Mucosa of gallbladder (tissue), 1 donor: ENCODE measurements around the gene ZRANB3. TPM values are rescaled to one million over a fixed set of nuclear protein-coding genes. Genes with fewer than 3 reads are reported as not detected.
"Not testable (repeated sequence)": the region's sequence is repeated elsewhere in the genome, so short reads cannot be mapped to it uniquely, and the experiment has no call there.

Experiments used
- DNase-seq: peaks from one replicate; pipeline ENCODE4 v3.0.0-alpha.2; 2020; ENCODE audit warnings: low spot score
- total RNA-seq: library from RNA; stranded (reverse); gene quantifications from one replicate; pipeline ENCODE4 v1.2.1, GENCODE V29; 2021
- donor health status: DM: no; HTN: no; CAD: no.

The ZRANB3 gene
- total RNA-seq, 1 donor from 2014 or later: 4.8 TPM

DNA sequence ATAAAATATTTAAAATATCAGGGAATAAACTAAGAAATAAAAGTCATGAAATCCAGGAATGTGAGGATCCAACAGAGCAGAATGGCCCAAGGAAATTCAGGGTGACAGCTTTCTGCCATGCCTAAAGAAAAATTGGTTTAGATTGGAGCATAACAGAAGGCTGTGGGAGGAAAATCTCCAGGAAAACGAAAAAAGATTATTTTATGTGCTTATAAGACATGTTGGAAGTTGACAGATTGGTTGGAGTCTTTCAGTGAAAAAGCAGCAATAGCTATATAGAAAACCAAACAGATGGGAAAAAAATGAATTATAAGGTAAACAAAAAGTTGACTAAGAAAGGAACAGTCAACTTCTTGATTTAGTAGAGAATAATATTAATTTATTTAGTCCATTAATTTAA is 203.9 kb downstream of the ZRANB3 start:
- DNase-seq: no peak

DNA sequence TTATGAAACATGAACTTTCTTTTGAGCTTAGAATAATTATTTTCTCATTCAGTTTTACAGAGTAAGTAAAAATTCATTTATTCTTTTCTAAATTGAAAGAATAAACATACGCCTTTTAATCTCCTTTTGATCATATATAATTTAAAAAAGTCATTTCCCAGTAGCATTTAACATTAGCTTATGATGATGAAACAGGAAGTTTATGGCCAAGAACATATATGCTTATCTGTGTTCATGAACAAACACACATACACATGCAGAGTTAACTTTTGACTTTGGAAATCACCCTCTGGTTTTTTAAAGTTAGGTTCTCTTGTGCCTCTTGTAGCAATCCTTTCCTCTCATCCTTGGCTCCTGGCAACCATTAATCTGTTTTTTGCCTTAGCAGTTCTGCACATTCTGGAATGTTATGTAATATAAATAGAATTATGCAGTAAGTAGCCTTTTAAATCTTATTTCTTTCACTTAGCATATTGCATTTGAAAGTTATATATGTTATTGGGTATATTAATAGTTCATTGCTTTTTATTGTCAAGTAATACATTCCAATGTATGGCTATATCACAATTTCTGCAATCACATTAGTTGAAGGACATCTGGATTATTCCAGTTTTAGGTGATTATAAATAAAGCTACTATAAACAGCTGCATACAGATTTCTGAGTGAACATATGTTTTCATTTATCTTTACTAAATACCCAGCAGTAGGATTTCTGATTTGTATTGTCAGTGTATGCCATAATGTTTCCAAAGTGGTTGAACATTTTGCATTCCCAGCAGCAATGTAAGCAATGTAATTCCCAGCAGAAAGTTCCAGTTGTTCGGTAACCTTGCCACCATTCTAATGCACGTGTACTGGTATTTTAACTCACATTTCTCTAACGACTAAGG is 210.3 kb downstream of the ZRANB3 start:
- DNase-seq: no peak

DNA sequence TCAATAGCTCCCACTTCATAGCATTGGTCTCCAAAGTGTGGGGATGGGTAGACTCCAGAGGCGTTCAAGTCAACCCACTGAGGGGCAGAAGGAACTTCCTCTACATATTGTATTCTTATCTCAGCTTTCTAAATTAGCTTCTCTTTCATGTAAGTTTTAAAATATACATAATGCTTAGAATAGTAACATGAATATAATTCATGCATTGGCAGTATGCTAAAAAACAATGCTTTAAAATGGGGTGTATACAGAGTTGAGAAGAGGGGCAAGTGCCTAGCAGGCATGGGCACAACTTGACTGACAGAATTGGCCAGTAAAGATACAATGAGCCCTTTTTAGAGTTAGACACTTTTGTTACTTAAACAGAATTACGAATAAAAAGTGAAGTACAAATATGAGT is 212.2 kb downstream of the ZRANB3 start:
- no peak for DNase-seq

DNA sequence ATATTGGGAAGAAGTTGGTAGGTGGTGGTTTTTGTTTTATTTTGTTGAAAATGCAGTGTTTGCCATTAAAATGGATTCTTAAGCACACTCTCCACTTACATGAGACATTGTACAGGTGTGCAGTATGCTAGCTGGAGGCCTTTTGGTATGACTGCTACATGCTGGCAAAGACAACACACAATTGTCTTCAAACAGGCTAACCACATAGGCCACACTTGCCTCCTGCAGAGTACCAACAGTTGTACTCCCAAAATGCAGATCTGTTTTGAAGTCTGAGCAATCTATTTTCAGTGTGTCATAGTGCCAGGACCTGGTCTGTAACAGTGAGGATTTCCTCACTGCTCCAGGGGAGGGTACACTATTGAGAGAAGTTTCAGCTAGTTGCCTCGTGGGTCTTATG is 213.6 kb downstream of the ZRANB3 start:
- no peak for DNase-seq

DNA sequence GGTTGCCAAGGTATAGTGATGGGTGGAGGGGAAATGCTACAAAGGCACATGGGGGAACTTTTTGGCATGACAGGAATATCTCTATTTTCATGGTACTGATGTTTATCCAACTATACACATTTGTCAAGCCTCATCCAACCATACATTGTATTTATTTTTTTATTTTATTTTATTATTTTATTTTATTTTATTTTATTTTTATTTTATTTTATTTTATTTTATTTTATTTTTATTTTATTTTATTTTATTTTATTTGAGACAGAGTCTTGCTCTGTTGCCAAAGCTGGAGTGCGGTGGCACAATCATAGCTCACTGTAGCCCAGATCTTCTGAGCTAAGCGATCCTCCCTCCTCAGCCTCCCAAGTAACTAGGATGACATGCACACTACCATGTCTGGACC is 219.1 kb downstream of the ZRANB3 start:
- no peak for DNase-seq

DNA sequence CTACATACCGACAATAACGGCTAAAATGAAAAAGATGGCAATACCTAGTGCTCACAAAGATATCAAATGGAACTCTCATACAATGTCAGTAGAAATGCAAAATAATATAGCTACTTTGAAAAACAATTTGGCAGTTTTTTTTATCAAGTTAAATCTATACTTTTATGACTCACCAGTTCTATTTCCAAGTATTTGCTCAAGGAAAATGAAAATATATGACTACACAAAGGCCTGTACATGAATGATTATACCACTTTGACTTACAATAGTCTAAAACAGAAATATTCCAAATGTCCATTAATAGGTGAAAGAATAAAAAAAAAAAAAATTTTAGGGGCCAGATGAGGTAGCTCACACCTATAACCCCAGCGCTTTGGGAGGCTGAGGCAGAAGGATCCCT is 219.8 kb downstream of the ZRANB3 start:
- DNase-seq: no peak

DNA sequence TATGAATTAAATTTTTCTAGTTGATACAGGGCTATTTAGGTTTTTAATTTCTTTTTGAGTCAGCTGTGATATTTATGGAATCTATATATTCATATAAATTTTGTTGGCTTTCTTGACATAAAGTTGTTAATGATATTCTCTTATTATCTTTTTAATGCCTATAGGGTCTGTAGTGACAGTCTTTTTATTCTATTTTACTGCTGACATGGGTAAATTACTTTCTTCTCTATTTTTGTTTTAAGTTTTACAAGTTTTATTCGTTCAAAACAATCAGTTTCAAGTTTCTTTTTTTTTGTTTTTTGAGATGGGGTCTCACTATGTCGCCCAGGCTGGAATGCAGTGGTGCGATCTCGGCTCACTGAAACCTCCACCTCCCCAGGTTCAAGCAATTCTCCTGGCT is 226.3 kb downstream of the ZRANB3 start:
- no peak for DNase-seq

DNA sequence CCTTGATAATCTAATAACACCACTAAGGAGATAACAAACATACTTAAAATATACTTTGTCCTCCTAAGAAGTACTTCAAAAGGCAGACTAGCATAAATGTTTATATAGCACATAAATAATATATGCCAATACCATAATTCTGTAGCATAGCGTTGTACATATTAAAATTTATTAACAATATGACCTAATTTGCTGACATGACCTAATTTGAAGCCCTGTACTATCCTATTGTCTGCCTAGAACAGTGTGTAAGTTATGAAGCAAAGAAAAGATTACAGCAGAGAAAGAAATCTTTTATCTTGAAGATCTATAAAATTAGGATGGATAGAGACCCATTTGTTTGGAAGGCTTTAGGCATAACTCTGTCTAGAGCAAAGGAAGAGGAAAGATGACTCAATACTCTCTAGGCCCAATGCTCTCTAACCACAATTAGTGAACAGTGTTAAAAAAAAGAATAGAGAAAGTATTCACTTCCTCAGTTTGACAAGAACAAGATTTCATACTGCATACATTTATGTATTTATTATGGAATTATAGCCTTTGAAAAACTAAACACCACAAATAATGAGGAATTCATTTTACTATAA is 231.3 kb downstream of the ZRANB3 start:
- no peak for DNase-seq

DNA sequence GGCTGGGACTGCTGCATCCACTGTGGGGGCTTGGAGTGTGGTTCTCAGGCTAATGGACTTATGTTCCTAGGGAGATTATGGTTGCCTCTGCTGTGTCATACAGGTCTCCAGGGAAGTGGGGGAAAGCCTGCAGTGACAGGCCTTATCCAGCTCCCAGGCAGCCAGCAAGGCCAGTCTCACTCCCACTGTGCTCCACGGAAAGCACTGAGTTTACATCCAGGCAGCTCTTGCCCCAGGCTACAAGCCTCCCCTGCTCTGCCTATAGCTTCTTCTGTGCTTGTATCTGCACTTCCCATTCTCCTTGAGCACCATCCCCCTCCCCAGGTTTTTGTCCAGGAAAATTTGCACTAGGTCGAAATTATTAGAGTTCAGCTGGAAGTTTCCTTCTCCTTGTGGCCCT is 231.9 kb downstream of the ZRANB3 start:
- no peak for DNase-seq

DNA sequence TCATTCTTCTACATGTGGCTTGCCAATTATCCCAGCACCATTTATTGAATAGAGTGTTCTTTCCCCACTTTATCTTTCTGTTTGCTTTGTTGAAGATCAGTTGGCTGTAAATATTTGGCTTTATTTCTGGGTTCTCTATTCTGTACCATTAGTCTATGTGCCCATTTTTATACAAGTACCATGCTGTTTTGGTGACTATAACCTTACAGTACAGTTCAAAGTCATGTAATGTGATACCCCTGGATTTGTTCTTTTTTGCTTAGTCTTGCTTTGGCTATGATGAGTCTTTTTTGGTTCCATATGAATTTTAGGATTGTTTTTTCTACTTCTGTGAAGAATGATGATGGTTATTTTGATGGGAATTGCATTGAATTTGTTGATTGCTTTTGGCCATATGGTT is 243.9 kb downstream of the ZRANB3 start:
- DNase-seq: not testable (repeated sequence)

DNA sequence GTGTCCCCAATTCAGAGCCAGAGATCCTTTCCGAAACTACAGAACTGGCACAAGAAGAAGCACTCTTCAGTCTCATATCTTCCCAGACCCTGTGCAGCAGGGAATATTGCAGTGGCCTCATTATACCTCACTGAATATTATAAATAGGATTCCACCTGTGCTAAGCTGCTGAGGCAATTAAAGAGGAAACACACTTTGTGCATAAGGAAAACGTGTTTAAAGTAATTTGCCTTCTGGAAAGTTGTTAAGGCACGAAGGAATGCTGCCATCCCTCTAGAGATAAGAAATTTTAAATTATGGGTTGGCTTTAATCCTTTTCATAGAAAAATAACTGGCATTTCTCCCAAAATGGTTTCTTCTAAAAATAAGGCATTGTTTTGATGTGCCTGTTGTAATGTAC is 245.6 kb downstream of the ZRANB3 start:
- no peak for DNase-seq

DNA sequence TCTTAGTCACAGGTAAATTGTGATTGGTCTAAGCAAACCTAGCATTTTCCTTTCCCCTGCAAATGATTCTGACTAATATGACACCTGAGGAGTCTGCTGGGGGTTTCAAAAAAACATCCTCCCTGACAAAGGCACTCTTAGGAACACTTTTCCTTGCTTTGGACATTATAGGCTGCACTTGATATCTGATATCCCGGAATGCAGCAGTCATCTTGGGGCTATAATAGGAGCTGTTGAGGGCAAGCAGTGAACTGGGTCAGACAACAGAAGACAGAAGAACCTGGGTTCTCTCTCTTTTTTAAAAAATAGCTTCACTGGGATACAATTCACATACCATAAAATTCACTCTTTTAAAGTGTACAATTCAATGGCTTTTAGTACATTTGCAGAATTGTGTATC is 249.6 kb downstream of the ZRANB3 start:
- no peak for DNase-seq

DNA sequence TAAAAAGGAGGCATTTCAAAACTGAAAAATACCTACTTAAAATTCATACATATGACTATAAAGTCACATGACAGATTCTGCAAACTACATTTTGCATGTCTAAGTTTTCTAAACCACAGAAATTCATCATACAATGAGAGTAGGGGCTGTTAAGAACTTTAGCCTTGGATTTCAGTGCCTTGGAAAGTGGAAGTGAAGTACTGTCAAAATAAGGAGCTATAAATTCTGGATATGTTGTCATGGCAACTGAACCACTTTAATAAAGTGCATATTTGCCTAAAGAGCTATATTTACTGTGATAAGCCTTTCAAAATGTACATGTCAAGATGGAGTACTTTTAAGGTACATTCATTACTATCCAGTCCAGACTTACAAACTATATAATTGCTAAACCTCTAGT is 251.8 kb downstream of the ZRANB3 start:
- no peak for DNase-seq

DNA sequence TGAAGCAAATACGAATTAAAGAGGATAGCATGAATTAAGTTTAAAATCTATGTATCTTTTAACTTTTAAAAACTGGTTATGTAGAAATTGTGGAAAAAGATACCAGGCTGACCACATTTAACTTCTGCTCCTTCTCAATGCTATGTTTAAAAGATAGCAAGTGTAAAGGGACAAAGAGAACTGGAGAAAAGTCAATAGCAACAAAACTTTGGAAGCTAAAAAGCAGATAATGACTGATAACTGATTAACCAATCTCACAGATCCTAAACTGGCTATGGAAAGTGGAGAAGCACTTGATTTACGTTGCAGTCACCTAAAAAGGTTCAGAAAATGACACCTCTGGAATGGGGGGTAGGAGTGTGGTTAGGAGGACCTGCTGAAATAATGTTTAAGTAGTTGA is 254.5 kb downstream of the ZRANB3 start:
- DNase-seq: no peak

DNA sequence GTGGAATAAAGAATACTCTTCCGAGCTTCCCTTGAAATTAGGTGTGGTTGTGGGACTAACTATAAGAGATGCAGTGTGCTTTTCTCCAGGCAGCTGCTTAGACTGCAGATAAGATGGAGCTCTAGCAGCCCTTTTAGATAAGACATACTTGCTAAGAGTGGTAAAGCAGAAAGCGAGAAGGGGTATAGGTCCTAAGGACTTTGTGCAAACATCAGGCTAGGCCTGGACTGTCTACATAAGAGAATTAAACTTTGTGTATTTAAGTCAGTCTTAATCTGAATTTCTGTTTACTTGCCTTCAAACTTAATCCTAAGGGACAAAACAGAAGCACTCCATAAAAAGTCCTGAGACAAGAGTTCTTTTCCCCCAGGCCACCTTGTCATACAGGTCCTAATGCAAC is 260.0 kb downstream of the ZRANB3 start:
- no peak for DNase-seq

DNA sequence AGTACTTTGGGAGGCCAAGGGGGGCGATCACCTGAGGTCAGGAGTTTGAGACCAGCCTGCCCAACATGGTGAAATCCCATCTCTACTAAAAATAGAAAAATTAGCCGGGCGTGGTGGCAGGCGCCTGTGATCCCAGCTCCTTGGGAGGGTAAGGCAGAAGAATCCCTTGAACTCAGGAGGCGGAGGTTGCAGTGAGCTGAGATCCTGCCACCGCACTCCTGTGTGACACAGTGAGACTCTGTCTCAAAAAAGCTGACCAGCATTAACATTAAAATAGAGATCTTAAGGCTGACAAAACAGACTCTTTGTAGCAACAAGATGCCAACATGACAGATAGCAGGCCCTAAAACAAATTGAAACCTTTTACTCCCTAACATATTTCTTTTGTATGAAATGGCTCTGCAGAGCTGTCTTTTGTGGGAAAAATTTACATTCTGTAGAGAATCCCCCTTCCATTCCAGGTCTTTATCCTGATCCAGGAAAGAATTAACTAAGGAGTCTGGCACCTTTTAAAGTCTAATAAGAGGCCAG is 265.0 kb downstream of the ZRANB3 start:
- DNase-seq: no peak

DNA sequence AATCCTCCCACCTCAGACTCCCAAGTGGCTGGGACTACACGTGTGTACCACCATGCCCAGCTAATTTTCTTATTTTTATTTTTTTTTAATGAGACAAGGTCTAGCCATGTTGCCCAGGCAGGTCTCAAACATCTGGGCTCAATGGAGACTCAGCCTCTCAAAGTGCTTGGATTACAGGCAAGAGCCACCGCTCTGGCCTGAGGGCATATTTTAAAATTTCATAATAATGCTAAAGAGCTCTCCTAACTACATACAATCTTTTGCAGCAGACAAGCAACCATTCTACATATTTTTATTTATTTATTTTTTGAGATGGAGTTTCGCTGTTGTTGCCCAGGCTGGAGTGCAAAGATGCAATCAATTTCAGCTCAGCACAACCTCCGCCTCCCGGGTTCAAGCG is 271.9 kb downstream of the ZRANB3 start:
- no peak for DNase-seq

DNA sequence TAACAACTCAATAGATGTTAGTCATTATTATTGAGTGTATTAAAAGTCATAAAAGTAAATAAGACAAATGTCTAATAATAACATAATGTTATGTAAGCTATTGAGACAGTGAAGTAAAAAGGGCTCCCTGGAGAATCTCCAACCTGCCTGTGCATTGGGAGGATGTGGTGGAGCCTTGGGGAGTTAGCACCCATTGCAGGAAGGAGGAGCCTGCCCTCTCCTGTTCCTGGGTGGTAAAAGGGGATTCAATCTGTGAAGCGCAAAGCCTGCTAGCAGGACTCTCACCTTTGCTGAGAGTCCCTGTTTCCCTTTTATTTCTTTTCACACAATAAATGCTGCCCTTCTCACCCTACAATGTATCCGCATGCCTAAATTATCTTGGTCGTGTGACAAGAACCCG is 272.8 kb downstream of the ZRANB3 start:
- DNase-seq: no peak

DNA sequence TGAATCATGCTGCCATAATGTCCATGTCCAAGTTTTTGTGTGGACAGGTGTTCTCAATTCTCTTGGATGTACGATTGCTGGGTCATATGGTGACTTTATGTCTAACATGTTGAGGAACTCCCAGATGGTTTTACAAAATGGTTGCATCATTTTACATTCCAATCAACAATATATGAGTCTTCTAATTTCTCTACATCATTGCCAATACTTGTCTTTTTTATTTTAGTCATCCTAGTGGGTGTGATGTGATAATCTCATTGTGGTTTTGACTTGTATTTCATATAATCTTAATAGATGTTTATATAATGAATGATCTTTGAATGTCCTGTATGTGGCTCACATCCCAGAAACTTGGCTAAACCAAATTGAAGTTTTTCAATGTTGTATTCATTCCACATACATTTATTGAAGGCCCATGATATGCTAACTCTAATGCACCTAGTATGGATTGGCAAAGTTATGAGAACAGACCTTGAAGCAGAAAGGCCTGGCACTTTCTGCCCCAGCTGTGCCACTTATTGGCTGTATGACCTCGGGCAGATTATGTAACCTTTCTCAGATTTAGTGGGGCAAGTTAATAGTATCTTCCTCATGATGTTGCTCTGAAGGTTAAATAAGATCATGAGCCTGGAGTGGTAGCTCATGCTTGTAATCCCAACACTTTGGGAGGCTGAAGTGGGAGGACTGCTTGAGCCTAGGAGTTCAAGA is 273.5 kb downstream of the ZRANB3 start:
- DNase-seq: no peak

DNA sequence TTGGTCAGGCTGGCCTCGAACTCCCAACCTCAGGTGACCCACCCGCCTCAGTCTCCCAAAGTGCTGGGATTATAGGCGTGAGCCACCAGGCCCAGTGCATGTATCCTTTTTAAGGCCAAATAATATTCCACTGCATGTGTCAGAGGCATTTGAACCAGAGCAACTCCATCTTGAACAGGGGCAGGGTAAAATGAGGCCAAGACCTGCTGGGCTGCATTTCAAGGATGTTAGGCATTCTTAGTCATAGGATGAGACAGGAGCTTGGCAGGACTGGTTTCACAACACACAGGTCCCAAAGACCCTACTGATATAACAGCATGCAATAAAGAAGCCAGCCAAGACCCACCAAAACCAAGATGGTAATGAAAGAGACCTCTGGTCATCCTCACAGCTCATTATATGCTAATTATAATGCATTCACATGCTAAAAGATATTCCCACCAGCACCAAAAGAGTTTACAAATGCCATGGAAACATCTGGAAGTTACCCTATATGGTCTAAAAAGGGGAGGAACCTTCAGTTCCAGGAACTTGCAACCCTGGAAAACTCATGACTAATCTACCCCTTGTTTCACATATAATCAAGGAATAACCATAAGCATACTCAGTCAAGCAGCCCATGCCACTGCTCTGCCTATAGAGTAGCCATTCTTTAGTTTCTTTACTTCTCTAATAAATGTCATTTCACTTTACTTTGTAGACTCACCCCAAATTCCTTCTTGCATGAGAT is 274.3 kb downstream of the ZRANB3 start:
- DNase-seq: no peak

DNA sequence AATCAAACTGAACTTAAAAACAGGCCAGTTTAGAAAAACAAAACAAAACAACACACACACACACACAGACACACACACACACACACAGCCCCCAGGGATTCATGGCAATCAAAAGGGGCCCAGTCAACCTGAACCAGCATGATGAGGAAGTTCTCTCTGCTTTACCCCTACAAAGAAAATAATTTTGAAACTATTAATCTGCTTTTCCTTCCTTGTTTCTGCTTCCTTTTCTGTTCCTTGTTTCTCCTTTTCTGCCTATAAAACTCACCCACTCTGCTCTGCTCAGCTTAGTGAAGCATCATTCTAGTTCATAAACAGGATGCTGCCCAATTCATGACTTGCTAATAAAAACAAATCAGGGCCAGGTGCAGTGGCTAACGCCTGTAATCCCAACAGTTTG is 275.8 kb downstream of the ZRANB3 start:
- DNase-seq: no peak
